Ammon's horn (tissue), 1 donor: ENCODE data around the gene CFAP251.
"Not testable (repeated sequence)": the region's sequence is repeated elsewhere in the genome, so short reads cannot be mapped to it uniquely, and the experiment has no call there.

Source experiments
- DNase-seq: peaks from one replicate; pipeline ENCODE4 v3.0.0-alpha.2; 2016; ENCODE audit warnings: low spot score

Gene CFAP251

GRCh38 chr12:122026706-122027333 lies 108.4 kb downstream of the CFAP251 start:
- DNase-seq = no peak

GRCh38 chr12:122028165-122028904 lies 109.9 kb downstream of the CFAP251 start:
- DNase-seq = peak; percentile 62

- DNase-seq = no peak
These were observed 110.6 kb downstream of the CFAP251 start for GRCh38 chr12:122028905-122029560.

GRCh38 chr12:122029620-122030423 lies 111.4 kb downstream of the CFAP251 start:
- DNase-seq = no peak

GRCh38 chr12:122030424-122031035 lies 112.1 kb downstream of the CFAP251 start:
- DNase-seq = no peak

GRCh38 chr12:122031342-122032216 lies 113.2 kb downstream of the CFAP251 start:
- no peak for DNase-seq

- DNase-seq = no peak
These were observed 114.2 kb downstream of the CFAP251 start for GRCh38 chr12:122032580-122032979.

- no peak for DNase-seq
These were observed 116.9 kb downstream of the CFAP251 start for GRCh38 chr12:122035292-122035691.

GRCh38 chr12:122036153-122036552 lies 117.8 kb downstream of the CFAP251 start:
- no peak for DNase-seq

- DNase-seq = no peak
These were observed 122.4 kb downstream of the CFAP251 start for GRCh38 chr12:122040579-122041386.

GRCh38 chr12:122041458-122041857 lies 123.1 kb downstream of the CFAP251 start:
- not testable (repeated sequence) for DNase-seq

- no peak for DNase-seq
These were observed 124.5 kb downstream of the CFAP251 start for GRCh38 chr12:122042910-122043309.

- no peak for DNase-seq
These were observed 125.1 kb downstream of the CFAP251 start for GRCh38 chr12:122043476-122043875.

GRCh38 chr12:122045262-122045661 lies 126.9 kb downstream of the CFAP251 start:
- no peak for DNase-seq

GRCh38 chr12:122046145-122046544 lies 127.8 kb downstream of the CFAP251 start:
- no peak for DNase-seq

GRCh38 chr12:122048151-122048550 lies 129.8 kb downstream of the CFAP251 start:
- no peak for DNase-seq

GRCh38 chr12:122049827-122050226 lies 131.4 kb downstream of the CFAP251 start:
- DNase-seq = no peak

- DNase-seq = no peak
These were observed 132.3 kb downstream of the CFAP251 start for GRCh38 chr12:122050706-122051105.

GRCh38 chr12:122051231-122051876 lies 133.0 kb downstream of the CFAP251 start:
- no peak for DNase-seq
